HFFc6 (cell line): ENCODE results near the gene GOLGA3. TPM values are rescaled to one million over a fixed set of nuclear protein-coding genes. Genes with fewer than 3 reads are reported as not detected.
"Not testable (repeated sequence)": the region's sequence is repeated elsewhere in the genome, so short reads cannot be mapped to it uniquely, and the experiment has no call there.

Experiments used
- DNase-seq: peaks from one replicate; pipeline ENCODE4 v3.0.0-alpha.2; 2018
- H3K27ac Mint-ChIP-seq: 2 replicates; pipeline ENCODE4 v1.8.0; 2020; ENCODE audit warnings: mild to moderate bottlenecking, mixed read lengths
- H3K27me3 Mint-ChIP-seq: 2 replicates; pipeline ENCODE4 v1.8.0; 2021; ENCODE audit warnings: mild to moderate bottlenecking, moderate library complexity, mixed read lengths; ENCODE audit not compliant: insufficient read depth
- H3K36me3 Mint-ChIP-seq: 2 replicates; pipeline ENCODE4 v1.8.0; 2021; ENCODE audit warnings: low read depth, mixed read lengths
- H3K4me1 Mint-ChIP-seq: 2 replicates; pipeline ENCODE4 v1.8.0; 2020; ENCODE audit warnings: low read depth, mixed read lengths
- H3K4me3 Mint-ChIP-seq: 2 replicates; pipeline ENCODE4 v1.8.0; 2020; ENCODE audit warnings: mild to moderate bottlenecking, moderate library complexity, mixed read lengths
- H3K9me3 Mint-ChIP-seq: 2 replicates; pipeline ENCODE4 v1.8.0; 2020; ENCODE audit warnings: mild to moderate bottlenecking, mixed read lengths
- total RNA-seq, 6 experiments: library from RNA; stranded (reverse); fragmentation: NEBNext Ultra II Directional; extraction: Animal tissue kit (Norgen Biotek cat#: 25700); gene quantifications; 2 replicates in 1 of 6; 3 replicates in 5 of 6; pipeline ENCODE4 v1.2.3, GENCODE V29; 2021
- TF ChIP-seq, protein P1 (sequence below): fragments of 200-600 bp; sonication (generic); IDR thresholded peaks from 2 replicates; pipeline ENCODE4 v1.5.0; 2021; ENCODE audit warnings: antibody characterized with exemption, mild to moderate bottlenecking

The GOLGA3 gene
- total RNA-seq, 6 experiments from 2014 or later, result 108 to 121 (median 115) TPM

- 0 out of 2 replicates have a peak, but pooled peaks cover 4% of the 10 kb centered on the region for H3K9me3 Mint-ChIP-seq
- no peak overlapping the region for H3K27ac Mint-ChIP-seq
- DNase-seq, result no peak
- no peak overlapping the region for H3K4me3 Mint-ChIP-seq
- no peaks in the 10 kb centered on the region for H3K4me1 Mint-ChIP-seq
- H3K36me3 Mint-ChIP-seq, result peaks cover 49% of the 10 kb centered on the region
- H3K27me3 Mint-ChIP-seq, result peaks cover 3% of the 10 kb centered on the region; the same call in 1 of the 2 replicates
- TF ChIP-seq, protein P1, sequence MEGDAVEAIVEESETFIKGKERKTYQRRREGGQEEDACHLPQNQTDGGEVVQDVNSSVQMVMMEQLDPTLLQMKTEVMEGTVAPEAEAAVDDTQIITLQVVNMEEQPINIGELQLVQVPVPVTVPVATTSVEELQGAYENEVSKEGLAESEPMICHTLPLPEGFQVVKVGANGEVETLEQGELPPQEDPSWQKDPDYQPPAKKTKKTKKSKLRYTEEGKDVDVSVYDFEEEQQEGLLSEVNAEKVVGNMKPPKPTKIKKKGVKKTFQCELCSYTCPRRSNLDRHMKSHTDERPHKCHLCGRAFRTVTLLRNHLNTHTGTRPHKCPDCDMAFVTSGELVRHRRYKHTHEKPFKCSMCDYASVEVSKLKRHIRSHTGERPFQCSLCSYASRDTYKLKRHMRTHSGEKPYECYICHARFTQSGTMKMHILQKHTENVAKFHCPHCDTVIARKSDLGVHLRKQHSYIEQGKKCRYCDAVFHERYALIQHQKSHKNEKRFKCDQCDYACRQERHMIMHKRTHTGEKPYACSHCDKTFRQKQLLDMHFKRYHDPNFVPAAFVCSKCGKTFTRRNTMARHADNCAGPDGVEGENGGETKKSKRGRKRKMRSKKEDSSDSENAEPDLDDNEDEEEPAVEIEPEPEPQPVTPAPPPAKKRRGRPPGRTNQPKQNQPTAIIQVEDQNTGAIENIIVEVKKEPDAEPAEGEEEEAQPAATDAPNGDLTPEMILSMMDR, result no peak
Observed at GRCh38 chr12:132872073-132872855, 43.6 kb upstream of the GOLGA3 start.

GRCh38 chr12:132869551-132869950 is 40.9 kb upstream of the GOLGA3 start:
- H3K27ac Mint-ChIP-seq, result no peak overlapping the region
- peaks cover 4% of the 10 kb centered on the region for H3K4me1 Mint-ChIP-seq
- no peak for DNase-seq
- H3K9me3 Mint-ChIP-seq, result peaks cover 17% of the 10 kb centered on the region
- H3K36me3 Mint-ChIP-seq, result peaks cover 52% of the 10 kb centered on the region
- peaks cover 5% of the 10 kb centered on the region for H3K27me3 Mint-ChIP-seq
- TF ChIP-seq, protein P1, result no peak
- H3K4me3 Mint-ChIP-seq, result no peak overlapping the region

GRCh38 chr12:132866251-132866828 is 37.7 kb upstream of the GOLGA3 start:
- Mint-ChIP-seq H3K4me1 (peaks cover 4% of the 10 kb centered on the region), H3K4me3 (no peak overlapping the region), H3K27me3 (peaks cover 4% of the 10 kb centered on the region), H3K9me3 (peaks cover 17% of the 10 kb centered on the region), H3K27ac (peak overlapping the region; percentile 80), H3K36me3 (peaks cover 42% of the 10 kb centered on the region)
- DNase-seq, result peak; percentile 61
- TF ChIP-seq, protein P1, result no peak

DNA sequence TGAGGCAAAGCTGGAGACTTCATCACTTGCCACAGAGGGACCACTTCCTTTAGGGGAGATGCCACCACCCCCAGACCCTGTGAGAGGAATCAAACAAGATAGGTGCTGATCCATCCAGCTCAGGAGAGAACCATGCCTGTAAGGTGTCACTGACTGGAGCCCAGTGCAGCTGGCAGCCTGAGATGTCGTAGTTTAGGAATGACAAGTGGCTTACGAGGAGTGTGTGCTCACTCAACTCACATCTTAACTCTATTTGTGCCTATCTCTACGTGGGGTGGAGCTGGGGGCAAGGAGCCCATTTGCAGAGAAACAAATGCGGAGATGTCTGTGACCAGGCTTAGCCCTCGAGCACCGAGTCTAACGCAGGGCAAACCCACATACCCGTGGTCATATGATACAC is 32.9 kb upstream of the GOLGA3 start:
- DNase-seq, result no peak
- Mint-ChIP-seq H3K4me3 (no peak overlapping the region), H3K9me3 (peaks cover 7% of the 10 kb centered on the region), H3K4me1 (peaks cover 4% of the 10 kb centered on the region), H3K27me3 (peaks cover 6% of the 10 kb centered on the region), H3K27ac (no peak overlapping the region), H3K36me3 (peaks cover 28% of the 10 kb centered on the region)
- TF ChIP-seq, protein P1, result no peak

- DNase-seq, result no peak
- TF ChIP-seq, protein P1, result no peak
- Mint-ChIP-seq H3K27ac (no peak overlapping the region), H3K9me3 (no peaks in the 10 kb centered on the region), H3K36me3 (peaks cover 36% of the 10 kb centered on the region), H3K4me3 (no peak overlapping the region), H3K27me3 (peaks cover 3% of the 10 kb centered on the region; the same call in 1 of the 2 replicates), H3K4me1 (no peaks in the 10 kb centered on the region)
Observed at GRCh38 chr12:132858718-132859266, 30.1 kb upstream of the GOLGA3 start.

DNA sequence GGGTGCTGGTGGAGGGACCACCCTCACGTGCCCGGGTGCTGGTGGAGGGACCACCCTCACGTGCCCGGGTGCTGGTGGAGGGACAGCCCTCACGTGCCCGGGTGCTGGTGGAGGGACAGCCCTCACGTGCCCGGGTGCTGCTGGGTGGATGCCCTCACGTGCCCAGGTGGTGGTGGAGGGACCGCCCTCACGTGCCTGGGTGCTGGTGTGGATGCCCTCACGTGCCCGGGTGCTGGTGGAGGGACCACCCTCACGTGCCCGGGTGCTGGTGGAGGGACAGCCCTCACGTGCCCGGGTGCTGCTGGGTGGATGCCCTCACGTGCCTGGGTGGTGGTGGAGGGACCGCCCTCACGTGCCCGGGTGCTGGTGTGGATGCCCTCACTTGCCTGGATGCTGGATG is 28.4 kb upstream of the GOLGA3 start:
- not testable (repeated sequence) for H3K9me3 Mint-ChIP-seq, DNase-seq, H3K27me3 Mint-ChIP-seq, H3K4me3 Mint-ChIP-seq, H3K4me1 Mint-ChIP-seq, H3K27ac Mint-ChIP-seq
- peaks cover 38% of the 10 kb centered on the region for H3K36me3 Mint-ChIP-seq
